NCI-H524 (cell line): ENCODE results near the gene CREBBP.
"Not testable (repeated sequence)": the region's sequence is repeated elsewhere in the genome, so short reads cannot be mapped to it uniquely, and the experiment has no call there.

ENCODE experiments used
- DNase-seq, 2 experiments: peaks; one replicate each; lab custom pipeline; 2025; lab: John Stamatoyannopoulos, UW

The CREBBP gene

DNA sequence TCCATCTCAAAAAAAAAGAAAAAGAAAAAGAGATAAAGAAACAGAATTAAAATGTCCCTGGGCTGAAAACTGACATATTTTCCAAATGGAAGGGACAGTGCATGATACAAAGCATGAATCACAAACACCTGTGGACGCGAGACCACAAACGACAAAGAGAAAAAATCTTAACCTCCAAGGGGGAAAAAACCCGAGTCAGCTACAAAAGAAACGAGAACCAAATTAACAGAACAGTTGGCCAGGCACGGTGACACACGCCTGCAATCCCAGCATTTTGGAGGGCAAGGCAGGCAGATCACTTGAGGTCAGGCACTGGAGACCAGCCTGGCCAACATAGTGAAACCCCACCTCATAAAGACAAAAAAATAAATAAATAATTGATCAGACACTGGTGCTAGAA is 165.1 kb downstream of the CREBBP start:
- DNase-seq = no peak

DNA sequence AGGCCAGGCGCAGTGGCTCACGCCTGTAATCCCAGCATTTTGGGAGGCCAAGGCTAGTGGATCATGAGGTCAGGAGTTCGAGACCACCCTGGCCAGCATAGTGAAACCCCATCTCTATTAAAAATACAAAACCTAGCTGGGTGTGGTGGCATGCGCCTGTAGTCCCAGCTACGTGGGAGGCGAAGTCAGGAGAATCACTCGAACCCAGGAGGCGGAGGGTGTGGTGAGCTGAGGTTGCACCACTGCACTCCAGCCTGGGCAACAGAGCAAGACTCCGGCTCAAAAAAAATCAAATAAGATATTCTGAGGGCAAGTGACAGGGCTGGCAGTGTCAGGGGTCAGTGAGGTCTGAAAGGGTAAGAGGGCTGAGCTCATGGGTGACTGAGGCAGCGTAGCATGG is 166.1 kb downstream of the CREBBP start:
- DNase-seq = not testable (repeated sequence)

DNA sequence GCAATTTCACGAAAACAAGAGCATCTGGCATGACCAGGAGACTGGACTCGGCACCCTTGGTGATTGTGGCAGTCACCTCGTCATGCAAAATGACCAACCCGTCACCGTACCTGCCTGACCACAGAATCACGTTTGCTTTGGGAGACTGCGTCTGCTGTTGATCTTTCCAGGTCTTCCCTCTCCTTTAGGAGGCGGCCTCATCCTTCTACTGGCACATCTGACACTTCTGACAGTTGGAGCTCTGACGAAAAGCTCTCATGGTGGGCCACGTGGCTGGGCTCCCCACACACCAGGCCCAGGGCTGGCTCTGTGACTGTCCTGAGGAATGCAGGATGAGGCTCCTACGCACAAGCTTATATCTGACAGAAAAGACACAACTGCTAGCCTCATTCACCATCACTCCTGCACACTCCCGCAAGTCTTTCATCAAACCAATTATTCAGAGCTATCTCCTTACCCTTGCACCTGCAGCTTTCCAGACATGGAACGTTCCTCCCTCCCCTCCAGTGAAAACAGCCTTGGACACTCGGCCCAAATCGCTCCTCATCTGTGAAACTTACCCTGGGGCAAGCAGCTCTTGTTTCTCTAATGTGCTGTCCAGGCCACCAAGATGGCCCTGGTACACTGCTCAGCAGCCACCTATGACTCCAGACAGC is 166.8 kb downstream of the CREBBP start:
- no peak for DNase-seq

GRCh38 chr16:3712861-3713372 is 167.6 kb downstream of the CREBBP start:
- DNase-seq = no peak

DNA sequence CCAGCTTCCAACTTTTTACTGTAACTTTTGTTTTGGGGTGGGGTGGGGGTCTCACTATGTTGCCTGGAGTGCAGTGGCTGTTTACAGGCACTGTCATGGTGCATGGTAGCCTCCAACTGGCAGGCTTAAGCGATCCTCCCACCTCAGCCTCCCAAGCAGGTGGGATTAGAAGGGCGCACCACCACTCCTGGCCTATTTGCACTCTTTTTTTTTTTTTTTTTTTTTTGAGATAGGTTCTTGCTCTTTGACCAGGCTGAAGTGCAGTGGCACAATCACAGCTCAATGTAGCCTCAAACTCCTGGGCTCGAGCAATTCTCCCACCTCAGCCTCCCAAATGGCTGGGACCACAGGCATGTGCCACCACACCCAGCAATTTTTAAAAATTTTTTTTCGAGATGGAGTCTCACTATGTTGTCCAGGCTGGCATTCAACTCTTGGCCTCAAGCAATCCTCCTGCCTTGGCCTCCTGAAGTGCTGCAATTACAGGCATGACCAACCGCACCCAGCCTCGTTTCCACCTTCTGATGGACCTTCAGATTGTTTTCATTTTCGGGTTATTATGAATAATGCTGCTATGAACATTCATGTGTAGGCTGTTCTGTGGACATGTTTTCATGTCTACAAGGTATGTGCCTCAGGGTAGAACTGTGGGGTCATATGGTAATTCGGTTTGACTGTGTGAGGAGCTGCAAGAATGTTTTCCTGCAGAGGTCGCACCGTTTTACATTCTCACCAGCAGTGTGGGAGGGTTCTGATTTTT is 174.1 kb downstream of the CREBBP start:
- DNase-seq = no peak

DNA sequence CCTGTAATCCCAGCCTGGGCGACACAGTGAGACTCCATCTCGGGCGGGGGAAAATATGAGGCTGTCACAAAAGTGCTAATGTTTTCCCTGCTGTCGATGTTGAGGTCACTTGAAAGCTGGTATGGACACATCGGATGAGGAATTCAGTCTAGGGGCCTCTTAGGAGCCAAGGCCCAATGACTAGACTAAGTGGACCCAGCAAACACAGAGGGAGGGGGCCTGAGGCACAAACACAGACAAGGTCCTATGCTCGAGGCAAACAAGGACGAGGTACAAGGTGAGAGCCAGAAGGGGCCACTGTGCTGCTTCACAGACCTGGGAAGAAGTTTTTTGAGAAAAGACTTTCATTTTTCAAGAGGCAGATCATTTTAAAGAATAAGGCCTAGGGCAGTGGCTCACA is 178.4 kb downstream of the CREBBP start:
- no peak for DNase-seq

GRCh38 chr16:3701531-3701930 is 179.0 kb downstream of the CREBBP start:
- no peak for DNase-seq

DNA sequence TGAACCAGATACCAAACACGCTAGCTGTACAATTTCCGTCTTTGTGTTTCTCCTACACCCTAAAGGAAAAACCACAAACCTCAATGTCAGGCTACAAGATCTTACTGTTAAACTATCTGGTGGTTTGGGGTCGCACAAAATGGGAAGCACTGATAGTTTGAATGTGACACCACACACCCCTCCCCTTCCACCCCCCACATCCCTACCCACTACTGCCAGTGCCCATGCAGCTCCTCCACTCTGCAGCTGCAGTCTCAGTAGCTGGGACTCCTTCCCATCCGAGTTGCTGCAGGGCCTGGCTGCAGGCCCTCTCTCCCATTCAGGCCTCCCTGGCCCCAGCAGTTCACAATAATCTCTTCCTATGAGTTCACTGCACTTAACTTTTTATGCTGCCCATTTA is 181.6 kb downstream of the CREBBP start:
- DNase-seq = no peak

GRCh38 chr16:3696425-3697218 is 183.9 kb downstream of the CREBBP start:
- no peak for DNase-seq

- DNase-seq = no peak
These were observed 184.7 kb downstream of the CREBBP start for GRCh38 chr16:3695610-3696369.

- DNase-seq = no peak
These were observed 186.5 kb downstream of the CREBBP start for GRCh38 chr16:3694051-3694450.

DNA sequence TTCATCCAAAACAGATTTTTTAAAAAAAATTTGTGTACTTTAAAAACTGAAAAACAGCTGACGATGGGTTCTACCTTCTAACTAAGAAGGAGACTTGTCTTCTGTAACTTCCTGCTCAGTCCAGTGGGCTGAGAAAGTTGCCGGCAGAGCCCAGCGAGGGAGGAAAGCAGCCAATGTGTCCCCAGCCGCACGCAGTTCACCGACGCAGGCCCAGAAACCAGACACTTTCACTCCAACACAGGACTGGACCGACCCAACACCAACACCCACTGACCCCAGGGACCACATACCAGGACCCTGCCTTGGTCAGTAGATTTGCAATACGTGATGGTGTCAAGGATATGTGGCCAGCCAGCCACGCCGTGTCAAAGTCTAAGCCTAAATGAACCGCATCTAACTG is 188.8 kb downstream of the CREBBP start:
- no peak for DNase-seq

- DNase-seq = peak in 1 of 2 experiments; percentile 24
These were observed 189.4 kb downstream of the CREBBP start for GRCh38 chr16:3690980-3691720.

GRCh38 chr16:3690470-3690928 is 190.0 kb downstream of the CREBBP start:
- peak; percentile 43 to 84 for DNase-seq

DNA sequence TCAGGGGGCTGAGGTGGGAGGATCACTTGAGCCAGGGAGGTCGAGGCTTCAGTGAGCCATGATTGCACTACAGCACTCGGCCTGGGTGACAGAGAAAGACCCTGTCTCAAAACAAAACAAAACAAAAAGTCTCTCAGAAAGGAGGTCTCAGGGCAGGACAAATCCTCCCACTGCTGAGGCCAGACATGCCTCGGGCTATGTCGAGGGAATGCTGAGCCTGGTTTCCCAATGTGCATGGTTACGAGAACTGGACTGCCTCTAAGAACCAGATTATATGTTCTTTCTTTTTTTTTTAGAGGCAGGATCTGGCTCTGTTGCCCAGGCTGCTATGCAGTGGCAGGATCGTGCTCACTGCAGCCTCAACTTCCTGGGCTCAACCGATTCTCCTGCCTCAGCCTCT is 190.8 kb downstream of the CREBBP start:
- no peak for DNase-seq

DNA sequence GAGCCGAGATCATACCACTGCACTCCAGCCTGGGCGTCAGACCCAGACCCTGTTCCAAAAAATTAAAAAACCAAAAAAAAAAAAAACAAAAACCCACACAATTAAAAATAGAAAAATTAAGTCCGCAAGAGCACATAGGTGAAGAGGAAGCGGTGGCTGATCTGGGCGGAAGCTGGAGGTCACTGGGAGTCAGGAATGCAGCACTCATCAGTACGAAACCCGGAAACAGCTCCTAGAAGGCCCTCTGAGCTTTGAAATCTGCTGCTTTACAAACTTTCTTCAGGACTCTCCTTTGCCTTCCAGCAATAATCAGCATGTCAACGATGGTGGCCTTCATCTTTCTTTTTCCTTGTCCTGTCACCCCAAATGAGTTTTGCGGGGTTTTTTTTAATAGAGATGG is 192.7 kb downstream of the CREBBP start:
- no peak for DNase-seq

DNA sequence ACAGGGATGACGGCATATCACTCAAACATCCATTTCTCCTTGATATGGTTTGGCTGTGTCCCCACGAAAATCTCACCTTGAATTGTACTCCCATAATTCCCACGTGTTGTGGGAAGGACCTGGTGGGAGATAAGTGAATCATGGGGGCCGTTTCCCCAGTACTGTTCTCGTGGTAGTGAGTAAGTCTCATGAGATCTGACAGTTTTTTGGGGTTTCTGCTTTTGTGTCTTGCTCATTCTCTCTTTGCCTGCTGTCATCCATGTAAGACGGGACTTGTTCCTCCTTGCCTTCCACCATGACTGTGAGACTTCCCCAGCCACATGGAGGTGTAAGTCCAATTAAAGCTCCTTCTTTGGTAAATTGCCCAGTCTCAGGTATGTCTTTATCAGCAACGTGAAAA is 193.5 kb downstream of the CREBBP start:
- no peak for DNase-seq

DNA sequence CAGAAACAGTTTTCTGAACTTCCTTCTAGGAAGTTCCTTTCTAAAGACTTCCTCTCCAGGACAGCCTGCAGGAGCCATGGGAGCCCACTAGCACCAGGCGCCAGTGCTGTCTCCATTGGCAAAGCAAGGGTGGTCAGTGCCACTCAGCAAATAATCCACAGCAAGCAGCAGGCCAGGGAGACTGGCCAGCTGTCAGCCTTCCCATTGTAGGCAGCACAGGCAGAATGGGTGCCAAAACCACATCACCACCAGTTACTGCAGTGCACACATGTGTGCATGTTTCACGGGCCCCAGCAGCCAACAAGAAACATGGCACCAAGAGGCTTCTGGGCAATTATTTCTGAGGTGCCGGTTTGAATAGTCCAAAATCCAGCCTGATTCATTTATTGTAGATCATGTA is 199.3 kb downstream of the CREBBP start:
- DNase-seq = no peak

GRCh38 chr16:3677994-3678393 is 202.5 kb downstream of the CREBBP start:
- DNase-seq = no peak

GRCh38 chr16:3675601-3676130 is 204.8 kb downstream of the CREBBP start:
- no peak for DNase-seq
